Ammon's horn (tissue), 1 donor: ENCODE results near the gene CSPG4.
"Not testable (repeated sequence)": the region's sequence is repeated elsewhere in the genome, so short reads cannot be mapped to it uniquely, and the experiment has no call there.

ENCODE experiments used
- DNase-seq: peaks from one replicate; pipeline ENCODE4 v3.0.0-alpha.2; 2016; ENCODE audit warnings: low spot score

CSPG4 gene

DNA sequence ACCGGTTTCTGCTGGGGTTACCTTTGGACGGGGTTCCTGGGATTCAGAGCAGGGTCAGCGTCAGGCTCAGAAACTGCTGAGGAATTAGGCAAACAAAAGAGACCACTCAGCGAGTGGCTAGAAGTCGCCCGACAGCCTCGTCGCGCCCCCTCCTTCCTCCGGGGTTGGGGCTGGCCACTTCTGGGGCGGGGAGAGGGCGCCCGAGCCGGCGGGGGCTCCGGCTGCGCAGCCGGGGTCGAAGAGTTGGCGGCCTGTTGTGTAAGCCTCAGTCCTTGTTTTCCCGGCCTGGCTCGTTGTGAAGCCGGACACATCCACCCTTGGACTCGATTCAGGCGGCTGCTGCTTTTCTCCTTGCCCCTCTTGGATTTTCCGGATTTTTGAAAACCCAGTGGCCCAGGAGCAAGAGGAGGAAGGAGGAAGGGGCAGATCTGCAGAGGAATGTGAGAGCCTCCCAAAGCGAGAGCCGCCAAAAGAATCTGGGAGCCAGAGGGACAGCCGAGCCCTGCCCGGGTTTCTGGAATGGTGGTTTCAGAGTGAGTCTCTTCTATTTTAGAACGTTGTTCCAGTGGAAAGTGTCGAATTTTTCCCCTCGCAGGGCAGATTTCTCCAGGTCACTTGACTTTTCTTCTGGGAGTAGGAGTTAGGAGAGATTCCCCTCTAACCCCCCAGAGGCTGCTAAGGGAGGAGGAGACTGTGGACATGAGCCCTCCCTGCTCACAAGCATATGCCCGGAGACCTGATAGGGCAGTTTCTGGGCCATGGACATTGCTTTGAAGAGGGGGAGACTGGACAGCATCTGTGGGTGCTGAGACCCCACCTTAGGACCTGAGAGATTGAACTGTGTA, 64.3 kb downstream of the CSPG4 start:
- peak; percentile 59 for DNase-seq

DNA sequence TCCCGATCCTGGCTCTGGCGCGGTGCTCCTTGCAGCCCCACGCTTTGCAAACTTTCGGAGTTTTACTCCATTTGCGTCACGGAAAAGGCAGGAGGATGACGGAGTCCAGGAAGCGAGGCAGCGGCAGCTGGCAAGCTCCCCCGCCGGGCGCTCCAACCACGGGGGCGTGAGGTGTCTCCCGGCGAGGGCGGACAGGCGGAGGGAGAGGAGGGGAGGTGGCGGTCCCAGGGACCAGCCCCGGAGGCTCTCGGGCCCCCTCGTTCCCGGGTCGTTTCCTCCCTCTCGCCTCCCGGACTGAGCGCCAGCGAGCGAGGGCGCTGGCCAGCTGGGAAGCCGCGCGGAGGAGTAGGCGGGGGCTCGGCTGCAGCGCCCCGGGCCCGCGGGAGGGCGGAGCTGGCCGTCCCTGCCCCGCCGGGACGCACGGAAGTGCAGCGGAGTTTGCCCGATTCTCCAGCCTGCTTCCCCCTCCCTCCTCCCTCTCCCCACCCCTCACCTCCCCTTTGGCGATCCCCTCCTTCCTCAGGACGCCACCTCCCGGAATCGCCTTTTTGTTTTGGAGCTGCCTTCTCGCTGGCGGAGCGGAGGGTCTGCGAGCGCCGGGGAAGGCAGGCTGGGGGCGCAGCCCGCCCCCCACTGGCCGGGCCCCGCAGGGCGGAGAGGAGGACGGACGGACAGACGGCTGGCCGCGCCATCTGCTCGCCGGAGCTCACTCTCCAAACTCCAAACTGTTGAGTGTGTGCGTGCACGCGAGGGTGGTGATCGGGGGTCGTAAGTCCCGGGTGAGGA, 65.1 kb downstream of the CSPG4 start, which contains the start of gene SNX33:
SNX33 (plus strand) TSS at position 543 of the 786 bp plus-strand sequence. CDS start 1,191 bp downstream, outside the sequence.
- peak; percentile 76 for DNase-seq

DNA sequence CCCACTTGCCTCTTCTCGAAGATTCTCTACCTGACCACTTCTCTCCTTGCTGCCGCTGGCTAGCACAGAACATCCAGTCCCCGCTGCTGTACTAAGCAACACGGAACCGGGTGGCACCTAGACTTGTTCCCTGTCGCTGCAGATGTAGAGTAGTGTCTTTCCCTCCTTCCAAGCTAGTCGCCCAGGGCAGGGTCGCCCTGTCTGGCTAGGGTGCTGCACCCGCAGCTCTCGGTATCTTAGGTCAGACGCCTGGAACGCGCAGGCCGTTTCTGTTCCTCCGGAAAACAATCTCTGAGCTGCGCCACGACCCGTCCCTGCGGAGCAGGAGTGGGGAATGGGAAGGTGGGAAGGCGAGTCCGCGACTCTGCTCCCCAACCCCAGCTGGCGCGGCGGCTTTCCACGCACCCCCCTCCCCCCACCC, 65.7 kb downstream of the CSPG4 start:
- peak; percentile 24 for DNase-seq

DNA sequence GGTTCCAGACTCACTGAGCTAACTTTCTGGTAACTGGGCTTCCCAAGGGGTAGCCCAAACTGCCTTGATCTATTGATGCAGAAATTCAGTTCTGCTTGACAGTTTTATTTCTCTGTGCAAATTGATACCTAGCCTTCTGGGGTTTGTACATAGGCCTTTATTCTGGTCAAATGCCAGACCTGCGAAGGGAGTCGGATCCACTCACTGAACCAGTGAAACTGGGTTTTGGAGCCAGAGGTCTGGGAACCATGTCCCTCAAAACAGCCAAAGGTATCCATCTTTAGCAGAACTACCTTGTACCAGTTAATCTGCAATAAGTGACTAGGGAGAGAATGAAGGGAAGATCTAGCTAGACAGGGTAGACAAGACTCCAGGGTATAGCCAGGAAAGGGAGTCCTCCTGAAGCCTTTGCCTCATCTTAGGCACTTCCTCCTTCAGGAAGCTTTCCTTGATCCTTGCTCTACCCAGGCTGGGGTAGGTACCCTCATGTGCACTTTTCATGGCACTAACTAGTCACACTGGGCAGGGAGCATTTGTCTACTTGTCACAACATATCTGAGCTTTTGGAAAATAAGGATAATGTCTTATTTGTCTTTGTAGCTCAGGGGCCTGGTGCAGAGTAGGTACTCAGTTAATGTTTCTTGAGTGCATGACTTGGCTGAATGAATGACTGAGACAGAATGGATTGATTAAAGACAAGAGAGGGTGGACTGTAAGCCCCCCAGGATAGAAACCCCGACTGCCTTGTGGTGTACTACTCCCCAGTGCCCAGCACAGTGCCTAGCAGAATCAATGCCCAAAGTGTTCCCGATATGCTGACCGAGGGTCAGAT, 66.3 kb downstream of the CSPG4 start:
- DNase-seq = no peak

DNA sequence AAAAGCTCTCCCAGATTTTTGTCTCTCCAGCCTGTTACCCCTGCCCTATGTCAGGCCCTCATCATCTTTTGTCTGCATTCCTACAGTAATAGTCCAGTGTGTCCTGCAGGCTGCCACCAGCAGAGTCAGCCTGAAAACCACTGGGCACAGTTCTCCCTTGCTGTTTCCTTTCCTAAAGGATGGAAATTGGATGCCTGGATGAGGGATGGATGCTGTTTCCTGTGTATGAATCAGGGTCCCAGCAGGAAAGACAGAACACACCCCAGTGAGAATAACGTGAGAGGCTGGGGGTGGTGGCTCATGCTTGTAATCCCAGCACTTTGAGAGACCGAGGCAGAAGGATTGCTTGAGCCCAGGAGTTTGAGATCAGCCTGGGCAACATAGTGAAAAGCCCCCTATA, 68.3 kb downstream of the CSPG4 start:
- no peak for DNase-seq

DNA sequence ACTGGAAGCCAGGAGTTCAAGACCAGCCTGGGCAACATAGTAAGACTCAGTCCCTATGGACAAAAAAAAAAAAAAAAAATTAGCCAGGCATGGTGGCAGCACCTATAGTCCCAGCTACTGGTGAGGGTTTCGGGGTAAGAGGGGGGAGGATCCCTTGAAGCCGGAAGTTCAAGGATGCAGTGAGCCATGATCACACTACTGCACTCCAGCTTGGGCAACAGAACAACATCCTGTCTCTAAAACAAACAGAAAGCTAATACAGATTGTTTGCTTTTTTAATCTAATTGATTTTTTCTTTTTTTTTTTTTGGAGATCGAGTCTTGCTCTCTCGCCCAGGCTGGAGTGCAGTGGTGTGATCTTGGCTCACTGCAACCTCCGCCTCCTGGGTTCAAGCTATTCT, 71.0 kb downstream of the CSPG4 start:
- DNase-seq = no peak

DNA sequence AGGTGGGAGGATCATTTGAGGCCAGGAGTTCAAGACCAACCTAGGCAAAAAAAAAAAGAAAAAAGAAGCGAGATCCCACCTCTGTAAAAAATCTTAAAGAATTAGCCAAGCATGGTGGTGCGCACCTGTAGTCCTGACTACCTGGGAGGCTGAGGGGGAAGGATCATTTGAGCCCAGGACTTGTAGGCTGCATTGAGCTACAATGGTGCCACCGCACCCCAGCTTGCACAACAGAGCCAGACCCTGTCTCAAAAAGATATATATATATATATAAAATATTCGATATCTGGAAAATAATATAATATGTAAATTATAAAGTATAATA, 71.5 kb downstream of the CSPG4 start:
- DNase-seq = no peak

DNA sequence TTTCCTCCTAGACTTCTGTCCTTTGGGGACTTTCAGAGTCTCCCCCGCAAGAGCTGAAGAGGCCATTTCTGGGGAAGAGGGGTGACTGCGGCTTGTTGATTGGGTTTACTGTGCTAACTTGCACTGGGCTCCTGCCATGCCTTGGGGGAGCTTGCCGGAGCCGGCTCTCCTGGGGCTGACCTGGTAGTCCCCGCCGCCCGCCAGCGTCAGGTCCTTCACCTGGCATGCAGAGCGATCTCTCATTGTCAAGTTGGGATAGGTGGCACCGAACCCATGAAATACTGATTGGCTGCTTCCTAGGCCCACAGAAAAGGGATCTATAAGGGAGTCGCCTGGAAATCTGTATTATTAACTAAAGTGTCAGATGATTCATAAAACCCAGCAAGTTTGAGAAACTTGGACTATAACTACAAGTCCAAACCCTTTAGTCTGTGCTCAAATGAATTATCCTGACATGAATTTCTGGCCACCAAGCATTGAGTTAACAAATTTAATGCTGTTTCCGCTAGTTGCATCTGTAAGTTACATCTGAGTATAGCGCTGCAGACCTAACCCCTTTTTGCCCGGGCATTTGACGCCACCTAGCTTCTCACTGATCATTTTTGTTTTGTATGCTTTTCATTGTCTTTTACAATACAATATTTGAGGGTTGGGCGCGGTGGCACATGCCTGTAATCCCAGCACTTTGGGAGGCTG, 72.0 kb downstream of the CSPG4 start:
- DNase-seq = no peak

DNA sequence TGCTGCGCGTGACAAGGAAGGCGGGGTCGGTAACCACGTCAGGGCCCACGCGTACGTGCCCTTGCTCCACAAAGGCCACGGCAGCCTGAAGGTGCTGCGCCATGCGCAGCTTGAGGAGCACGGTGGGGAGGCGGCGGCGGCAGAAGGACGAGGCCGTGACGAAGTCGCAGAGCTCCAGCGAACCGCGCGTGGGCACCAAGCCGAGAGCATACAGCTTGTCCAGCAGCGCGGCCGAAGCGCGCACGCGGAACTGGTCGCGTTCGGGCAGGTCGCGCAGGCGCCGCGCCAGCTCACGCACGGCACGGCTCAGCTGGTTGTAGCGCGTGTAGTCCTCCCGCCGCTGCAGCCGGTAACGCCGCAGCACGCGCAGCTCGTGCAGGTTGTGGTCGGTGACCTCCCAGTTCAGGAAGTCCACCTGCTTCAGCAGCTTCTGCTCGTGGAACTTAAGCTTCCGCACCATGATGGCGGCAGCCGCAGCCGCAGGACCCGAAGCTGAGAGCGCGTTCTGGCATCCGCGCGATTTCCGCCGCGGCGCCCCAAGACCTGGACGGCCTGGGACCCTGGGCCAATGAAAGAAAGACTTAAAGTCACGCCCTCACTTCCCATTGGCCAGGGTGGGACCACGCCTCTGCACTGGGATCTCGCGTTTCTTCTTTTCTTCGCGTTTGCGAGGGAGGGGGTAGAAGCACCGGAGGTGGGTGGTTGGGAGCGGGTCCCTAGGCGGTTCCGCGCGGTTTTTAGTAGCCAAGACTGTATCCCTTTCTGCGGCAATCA, 72.8 kb downstream of the CSPG4 start, which contains the start of gene IMP3:
IMP3 (minus strand) TSS at position 516 of the 774 bp plus-strand sequence; CDS start at position 460, 56 bp downstream.
- peak; percentile 99 for DNase-seq

DNA sequence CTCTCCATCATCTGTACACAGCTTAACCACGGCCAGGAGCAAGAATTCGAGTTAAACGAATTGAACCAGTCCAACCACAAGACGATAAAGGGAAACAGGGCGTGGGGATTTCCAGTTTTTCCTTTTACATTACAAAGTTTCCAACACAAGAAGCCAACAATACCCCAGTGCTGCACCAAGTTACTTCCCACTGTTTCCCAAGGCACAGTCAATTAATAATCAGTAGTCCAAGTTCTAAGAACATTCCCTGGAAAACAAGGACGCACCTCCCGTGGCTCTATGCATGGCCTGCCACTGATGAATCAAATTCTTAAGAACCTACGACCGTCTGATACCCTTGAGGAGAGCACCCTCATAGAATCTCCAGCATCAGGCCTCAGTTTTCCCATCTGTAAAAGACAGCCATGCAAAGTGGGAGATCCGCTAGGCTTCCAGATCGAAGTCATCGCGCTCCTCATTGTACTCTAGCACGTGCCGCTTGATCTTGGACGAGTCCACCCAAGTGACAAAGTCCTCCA, 73.4 kb downstream of the CSPG4 start:
- DNase-seq = no peak

DNA sequence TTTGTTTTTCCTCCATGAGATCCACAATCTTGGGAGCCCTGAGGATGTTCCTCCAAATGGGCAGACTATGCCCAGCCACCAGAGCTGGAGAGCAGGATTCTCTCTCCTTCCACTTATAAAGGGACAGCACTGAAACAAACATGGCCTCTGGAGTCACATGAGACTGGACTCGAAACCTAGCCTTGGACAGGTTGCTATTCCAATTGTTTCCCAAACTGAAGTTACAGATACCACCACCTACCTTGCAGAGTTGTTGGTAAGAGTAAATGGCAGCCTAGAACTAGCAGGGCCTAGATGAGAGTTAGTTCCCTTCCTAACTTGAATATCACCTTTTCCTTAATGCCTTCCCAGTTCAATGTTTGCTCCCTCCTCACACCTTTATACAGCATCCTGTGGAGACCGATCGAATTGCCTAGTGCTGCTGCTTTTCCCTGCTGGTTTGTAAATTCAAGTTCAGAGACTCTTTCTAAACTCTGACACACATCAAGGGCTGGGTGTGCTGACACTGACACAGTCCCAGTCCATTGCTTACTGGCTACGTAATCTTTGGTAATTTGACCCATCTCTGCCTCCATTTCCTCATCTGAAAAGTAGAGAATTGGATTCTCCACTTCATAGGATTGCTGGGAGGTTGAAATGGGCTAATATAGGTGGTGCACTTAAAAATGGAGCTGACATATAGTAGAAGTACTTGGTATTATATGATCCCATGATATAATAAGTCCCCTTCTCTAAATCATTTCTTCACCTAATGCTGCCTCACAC, 75.2 kb downstream of the CSPG4 start:
- no peak for DNase-seq

DNA sequence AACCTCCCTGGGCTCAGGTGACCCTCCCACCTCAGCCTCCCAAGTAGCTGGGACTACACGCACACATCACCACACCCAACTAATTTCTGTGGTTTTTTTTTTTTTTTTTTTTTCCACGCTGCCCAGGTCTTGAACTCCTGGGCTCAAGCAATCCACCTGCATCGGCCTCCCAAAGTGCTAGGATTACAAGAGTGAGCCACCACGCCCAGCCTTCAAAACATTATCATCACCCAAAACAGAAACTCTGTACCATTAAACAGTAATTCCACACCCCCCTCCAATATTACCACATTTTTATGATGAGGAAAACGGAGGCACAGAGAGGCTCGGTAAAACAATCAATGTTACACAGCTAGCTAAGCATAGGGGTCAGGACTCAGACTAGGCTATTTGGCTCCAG, 76.6 kb downstream of the CSPG4 start:
- no peak for DNase-seq

DNA sequence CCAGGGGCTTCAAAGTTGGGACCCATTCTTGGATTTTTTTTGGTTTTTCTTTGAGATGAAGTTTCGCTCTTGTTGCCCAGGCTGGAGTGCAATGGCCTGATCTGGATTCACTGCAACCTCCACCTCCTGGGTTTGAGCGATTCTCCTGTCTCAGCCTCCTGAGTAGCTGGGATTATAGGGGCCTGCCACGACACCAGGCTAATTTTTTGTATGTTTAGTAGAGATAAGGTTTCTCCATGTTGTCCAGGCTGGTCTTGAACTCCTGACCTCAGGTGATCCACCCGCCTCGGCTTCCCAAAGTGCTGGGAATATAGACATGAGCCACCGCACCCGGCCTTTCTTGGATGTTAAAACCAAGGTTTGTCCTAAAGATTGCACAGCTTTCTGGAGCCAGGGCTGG, 78.7 kb downstream of the CSPG4 start:
- not testable (repeated sequence) for DNase-seq

DNA sequence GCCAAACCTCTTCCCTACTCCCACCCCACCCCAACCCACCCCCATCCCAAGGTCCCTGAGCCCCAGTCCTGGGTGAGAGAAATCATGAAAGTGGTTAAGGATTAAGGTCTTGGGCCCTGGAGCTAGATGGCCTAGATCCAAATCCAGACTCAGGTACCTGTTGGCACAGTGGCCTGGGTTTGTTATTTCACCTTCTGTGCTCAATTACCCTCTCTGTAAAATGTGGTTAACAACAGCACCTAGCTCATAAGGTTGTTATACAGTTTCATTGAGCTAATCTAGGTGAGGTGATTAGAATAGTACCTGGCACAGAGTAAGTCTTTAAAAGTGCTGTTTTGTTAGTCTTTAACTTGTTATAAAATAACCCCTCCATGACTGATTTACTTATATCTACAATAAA, 80.7 kb downstream of the CSPG4 start:
- DNase-seq = no peak

DNA sequence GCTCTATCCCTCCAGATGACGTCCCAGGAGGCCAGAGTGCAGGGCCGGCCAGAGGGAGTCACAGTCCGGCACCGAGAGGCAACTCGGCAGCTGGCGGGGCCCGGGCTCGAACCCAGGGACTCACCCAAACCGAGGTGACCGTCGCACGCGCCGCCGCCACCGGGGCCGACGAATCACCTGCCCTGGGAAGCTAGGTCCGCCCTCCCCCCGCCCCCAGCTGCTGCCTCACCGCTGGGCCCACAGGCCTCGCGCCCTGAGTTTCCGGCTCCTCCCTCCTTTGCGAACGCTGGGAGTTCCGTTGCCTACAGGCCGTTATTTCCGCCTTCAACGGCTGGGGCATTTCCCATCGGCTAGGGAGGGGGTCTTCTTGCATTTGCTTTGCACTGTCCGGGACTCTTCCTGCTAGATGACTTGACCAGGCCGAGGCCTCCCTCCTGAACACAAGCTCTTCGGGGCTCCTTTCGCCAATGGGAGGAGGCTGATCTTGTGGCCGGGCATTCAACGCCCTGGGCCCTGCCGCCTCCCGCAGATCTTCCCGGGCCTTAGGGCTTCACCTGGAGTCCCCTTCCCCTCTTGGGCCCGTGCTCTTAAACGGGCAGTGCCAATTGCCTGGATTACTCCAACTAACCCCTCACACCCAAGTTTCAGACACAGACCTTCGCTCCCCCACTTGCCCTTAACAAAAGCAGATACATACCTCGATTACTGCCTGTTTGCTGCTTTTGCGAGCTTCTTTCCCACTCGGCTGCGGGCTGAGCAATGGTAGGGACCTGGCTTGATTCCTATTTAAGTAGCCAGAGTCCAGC, 86.9 kb downstream of the CSPG4 start, which contains the start of gene SNUPN:
SNUPN (minus strand) TSS at position 184 of the 806 bp plus-strand sequence. CDS start 4,674 bp downstream, outside the sequence.
- peak; percentile 96 for DNase-seq
